ENCODE measurements around the gene ZNF396.

The ZNF396 gene

GRCh38 chr18:35383136-35383535 is 6.0 kb upstream of the ZNF396 start:
- DNase-seq (ENCODE audit: low read depth in 1 of 2, low spot score in 1 of 2) = no peak

DNA sequence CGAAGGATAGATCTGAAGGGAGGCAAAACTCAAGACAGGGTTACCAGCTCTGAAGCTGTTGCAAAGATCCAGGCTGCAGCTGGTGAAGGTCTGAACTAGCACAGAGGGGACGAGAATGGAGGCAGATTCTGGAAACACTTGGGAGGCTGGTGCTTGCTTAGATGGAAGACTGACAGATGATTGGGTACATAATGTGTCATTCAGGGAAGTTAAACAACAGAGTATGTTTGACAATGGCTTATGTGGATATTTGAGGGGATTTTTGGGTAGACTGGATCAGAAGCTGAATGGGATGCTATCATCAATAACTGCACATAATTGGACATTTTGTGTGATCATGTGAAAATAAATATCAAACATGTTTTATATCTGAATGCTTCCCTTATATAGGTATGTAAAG is 2.3 kb upstream of the ZNF396 start:
- DNase-seq (ENCODE audit: low read depth in 1 of 2, low spot score in 1 of 2) = no peak

GRCh38 chr18:35378574-35378896 is 1.4 kb upstream of the ZNF396 start:
- no peak for DNase-seq (ENCODE audit: low read depth in 1 of 2, low spot score in 1 of 2)

DNA sequence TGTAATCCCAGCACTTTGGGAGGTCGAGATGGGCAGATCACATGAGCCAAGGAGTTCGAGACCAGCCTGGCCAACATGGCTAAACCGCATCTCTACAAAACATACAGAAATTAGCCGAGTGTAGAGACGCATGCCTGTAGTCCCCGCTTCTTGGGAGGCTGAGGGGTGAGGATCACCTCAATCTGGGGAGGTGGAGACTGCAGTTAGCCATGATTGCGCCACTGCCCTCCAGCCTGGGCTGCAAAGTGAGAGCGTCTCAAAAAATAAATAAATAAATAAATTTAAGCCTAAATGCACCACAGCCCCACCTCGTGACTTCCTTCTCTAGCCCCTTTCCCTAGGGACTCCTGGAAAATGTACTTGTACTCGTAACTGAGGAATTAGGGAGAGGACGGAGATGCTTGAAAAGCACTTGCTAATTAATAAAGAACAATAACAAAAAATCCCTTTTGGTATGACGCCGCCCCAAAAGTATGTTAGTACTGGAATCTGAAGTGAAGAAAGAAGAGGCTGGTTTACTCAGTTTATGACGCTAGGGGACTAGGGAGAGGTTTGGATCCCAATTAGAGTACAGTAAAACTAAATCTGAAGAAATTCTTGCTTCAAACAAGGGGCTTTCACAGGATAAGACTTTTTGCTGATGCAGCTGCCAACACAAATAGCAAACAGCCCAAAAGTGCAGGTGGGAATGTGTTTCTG is 887 bp upstream of the ZNF396 start:
- no peak for DNase-seq (ENCODE audit: low read depth in 1 of 2, low spot score in 1 of 2)

GRCh38 chr18:35376393-35376741 is 770 bp downstream of the ZNF396 start:
- no peak for DNase-seq (ENCODE audit: low read depth in 1 of 2, low spot score in 1 of 2)

GRCh38 chr18:35374708-35375107 is 2.4 kb downstream of the ZNF396 start:
- DNase-seq (ENCODE audit: low read depth in 1 of 2, low spot score in 1 of 2) = no peak

DNA sequence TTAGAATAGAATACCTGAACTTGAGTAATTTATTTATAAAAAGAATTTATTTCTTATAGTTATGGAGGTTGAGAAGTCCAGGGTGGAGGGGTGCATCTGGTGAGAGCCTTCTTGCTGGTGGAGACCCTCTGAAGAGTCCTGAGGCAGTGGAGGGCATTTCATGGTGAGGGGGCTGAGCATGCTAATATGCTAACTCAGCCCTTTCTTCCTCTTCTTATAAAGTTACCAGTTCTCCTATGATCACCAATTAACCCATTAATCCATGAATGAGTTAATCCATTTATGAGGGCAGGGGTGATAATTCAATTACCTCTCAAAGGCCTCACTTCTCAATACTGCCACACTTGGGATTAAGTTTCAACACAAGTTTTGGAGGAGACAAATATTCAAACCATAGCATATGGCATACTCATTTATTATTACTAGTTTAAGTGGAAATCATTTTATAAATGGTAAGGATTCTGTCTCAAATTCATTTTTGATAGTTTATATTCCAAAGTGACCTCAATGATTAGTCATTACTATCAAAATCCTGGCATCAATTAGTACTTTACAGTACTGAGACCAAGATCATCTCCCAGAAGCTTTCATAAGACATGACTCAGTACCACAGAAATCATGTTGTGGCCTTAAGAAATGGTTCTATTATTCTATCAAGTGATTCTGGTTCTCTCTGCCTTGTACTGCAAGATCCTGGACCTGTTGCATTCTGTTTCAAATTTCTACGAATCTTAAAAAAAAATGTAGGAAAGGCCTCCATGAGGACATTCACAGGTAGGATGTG is 5.5 kb downstream of the ZNF396 start:
- no peak for DNase-seq (ENCODE audit: low read depth in 1 of 2, low spot score in 1 of 2)

- no peak for DNase-seq (ENCODE audit: low read depth in 1 of 2, low spot score in 1 of 2)
Observed at GRCh38 chr18:35369126-35369525, 8.0 kb downstream of the ZNF396 start.

GRCh38 chr18:35368595-35368994 is 8.5 kb downstream of the ZNF396 start:
- DNase-seq (ENCODE audit: low read depth in 1 of 2, low spot score in 1 of 2) = no peak

GRCh38 chr18:35362531-35362930 is 14.6 kb downstream of the ZNF396 start:
- DNase-seq (ENCODE audit: low read depth in 1 of 2, low spot score in 1 of 2) = no peak

- no peak for DNase-seq (ENCODE audit: low read depth in 1 of 2, low spot score in 1 of 2)
Observed at GRCh38 chr18:35361570-35362321, 15.4 kb downstream of the ZNF396 start.

- DNase-seq (ENCODE audit: low read depth in 1 of 2, low spot score in 1 of 2) = peak; percentile 26 to 32
Observed at GRCh38 chr18:35355140-35355618, 22.0 kb downstream of the ZNF396 start.

GRCh38 chr18:35352778-35353177 is 24.4 kb downstream of the ZNF396 start:
- DNase-seq (ENCODE audit: low read depth in 1 of 2, low spot score in 1 of 2) = no peak

GRCh38 chr18:35352283-35352682 is 24.9 kb downstream of the ZNF396 start:
- DNase-seq (ENCODE audit: low read depth in 1 of 2, low spot score in 1 of 2) = no peak

DNA sequence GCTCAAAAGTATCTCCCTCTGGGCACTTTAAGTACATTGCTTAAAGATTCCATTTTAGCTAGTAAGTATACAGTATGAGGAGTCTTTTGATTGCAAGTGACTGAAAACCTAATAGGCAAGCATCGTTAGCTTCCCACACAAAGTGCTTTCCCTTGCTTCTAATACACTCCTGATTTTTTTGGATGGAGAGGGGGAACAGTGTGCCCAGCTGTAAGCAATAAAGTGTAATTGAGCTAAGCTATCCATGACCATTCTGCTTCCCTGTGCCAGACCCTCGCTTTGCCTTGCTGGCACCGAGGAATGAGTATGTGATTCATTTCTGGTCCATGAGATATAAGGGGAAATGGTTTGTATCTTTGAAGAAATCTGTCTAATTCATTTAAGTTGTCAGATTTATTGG is 29.1 kb downstream of the ZNF396 start:
- DNase-seq (ENCODE audit: low read depth in 1 of 2, low spot score in 1 of 2) = no peak

DNA sequence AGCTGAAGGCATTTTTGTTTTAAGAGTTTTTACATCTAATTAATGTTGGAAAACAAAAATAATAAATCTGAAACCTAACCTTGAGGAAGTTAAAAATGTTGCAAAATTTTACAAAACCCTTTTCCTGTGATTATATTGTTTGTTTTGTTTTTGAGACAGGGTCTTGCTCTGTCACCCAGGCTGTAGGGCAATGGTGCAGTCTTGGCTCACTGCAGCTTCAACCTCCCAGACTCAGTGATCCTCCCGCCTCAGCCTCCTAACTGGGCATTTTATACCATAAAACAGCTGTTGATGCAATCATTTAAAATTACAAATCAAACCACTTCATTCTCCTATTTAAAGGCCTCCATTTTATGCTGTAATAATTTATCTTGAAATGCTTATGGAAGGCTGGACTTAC is 31.2 kb downstream of the ZNF396 start:
- no peak for DNase-seq (ENCODE audit: low read depth in 1 of 2, low spot score in 1 of 2)

DNA sequence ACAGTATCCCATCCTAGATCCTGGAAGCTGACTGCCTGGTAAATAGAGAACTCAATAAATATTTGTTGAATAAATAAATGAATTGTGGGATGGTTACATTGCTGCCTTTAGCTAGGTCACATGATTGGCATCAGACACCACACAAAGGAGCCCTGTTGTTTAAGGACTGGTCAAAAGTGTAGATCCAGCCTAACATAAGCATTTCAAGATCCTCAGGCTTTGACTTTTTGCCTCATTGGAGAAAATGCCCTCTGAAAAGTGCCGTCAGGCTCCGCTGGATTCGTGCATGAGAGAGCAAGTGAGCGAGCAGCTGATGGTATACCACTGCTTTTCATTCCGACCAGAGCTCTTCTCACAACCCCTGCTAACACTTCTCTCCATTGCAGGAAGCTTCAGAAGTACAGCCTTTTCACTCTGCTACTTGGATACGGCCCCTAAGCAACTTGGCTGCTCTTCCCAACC is 31.6 kb downstream of the ZNF396 start:
- DNase-seq (ENCODE audit: low read depth in 1 of 2, low spot score in 1 of 2) = no peak

- no peak for DNase-seq (ENCODE audit: low read depth in 1 of 2, low spot score in 1 of 2)
Observed at GRCh38 chr18:35344736-35345459, 32.2 kb downstream of the ZNF396 start.

- DNase-seq (ENCODE audit: low read depth in 1 of 2, low spot score in 1 of 2) = peak; percentile 78 to 88
Observed at GRCh38 chr18:35343936-35344735, 33.0 kb downstream of the ZNF396 start, which contains the start of gene ZNF24. Gene ZNF24 (minus strand): TSS chr18:35344420. CDS start chr18:35340650, 3,770 bp downstream.

DNA sequence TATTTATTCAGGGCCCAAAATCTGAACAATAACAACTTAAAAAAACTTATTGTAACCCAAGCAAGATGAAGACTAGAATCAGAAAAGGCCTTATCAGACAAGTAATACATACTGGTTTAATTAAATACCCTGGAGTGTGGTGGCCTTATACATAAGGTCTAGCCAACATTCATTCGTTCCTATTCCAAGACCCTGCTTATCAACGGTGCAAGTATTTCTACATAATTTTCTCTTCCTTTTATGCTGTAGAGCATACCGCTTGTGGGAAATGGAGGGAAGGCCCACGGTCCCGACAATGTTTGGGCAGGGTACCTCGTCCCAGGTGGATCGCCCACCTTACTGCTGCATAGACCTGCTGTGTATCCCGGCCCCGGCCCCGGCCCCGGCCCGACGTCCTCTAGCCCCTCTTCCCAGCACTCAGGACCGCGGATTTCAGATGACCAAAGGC is 33.6 kb downstream of the ZNF396 start:
- DNase-seq (ENCODE audit: low read depth in 1 of 2, low spot score in 1 of 2) = no peak

Measured in stimulated activated CD4-positive, alpha-beta T cell treated with anti-CD3 and anti-CD28 coated beads, Interleukin-15, amount 100 ng/mL, for 1 hour (primary cell).